Posterior vena cava (tissue), 2 donors: ENCODE measurements around the gene MAML2. TPM values are rescaled to one million over a fixed set of nuclear protein-coding genes. Genes with fewer than 3 reads are reported as not detected.
"Not testable (repeated sequence)": the region's sequence is repeated elsewhere in the genome, so short reads cannot be mapped to it uniquely, and the experiment has no call there.

ENCODE experiments used
- DNase-seq: peaks from one replicate; pipeline ENCODE4 v3.0.0-alpha.2; 2020; ENCODE audit warnings: low spot score
- intact Hi-C, 2 donors: fragments of 100-400 bp; cut with DNase I; formaldehyde crosslinking; loops; one replicate each; pipeline versions ENCODE4 v1.14.1 to v1.14.2; 2022 to 2023
- total RNA-seq, 2 donors: library from RNA; stranded (reverse); fragmentation: NEBNext Ultra II Directional; extraction: Animal tissue kit (Norgen Biotek cat#: 25700); gene quantifications; one replicate each; pipeline ENCODE4 v1.2.1, GENCODE V29; 2021
- donor health status: DM: yes; HTN: yes; CAD: no.
- donor health status: DM: yes; HTN: yes; CAD: no.

MAML2 gene
- total RNA-seq, 2 donors from 2014 or later = 13.1 to 16.2 TPM

DNA sequence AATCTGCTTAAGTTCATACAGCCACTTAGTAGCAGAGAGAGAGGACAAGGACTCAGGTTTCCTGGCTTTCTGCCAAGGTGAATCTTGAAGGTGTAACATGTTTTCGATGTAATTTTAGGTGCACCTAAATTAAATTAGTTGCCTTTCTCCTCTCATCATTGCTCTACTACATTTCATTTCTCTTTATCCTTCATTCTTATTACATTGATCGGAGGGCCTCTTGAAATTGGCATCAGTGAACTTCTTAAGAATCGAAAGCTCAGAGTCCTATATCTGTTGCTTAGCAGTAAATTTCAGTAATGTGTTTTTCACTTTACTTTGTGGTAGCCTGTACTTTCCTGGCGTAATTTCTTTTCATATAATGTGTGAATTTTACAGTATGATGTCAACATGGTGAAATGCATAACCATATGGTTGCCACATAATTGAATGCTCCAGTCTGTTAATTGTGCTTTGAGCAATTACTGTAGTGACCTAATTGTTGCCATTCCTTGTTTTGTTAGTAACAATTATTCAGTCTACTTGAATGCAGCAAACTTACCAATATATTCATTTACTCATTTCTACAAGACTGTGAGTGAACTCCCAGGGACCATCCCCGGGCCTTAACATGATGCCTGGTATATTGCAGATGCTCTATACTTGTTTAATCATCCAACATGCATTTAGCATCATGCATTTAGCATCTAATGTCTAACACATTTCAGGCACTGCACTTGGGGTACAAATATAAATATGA lies 138.1 kb downstream of the MAML2 start:
- no peak for DNase-seq
- intact Hi-C loops = no loop called here

DNA sequence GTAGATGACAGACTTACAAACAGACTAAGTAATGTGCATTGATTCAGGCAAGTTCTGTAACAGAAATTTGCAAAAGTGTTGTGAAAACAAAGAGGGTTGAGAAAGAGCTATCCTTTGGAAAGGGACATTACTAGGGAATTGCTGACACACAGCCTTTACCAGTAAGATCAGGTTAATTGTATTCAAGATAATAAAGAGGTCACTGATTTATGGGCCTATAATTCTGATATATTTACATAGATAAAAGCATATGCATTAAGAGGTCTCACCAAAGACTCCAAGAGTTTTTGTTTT lies 138.7 kb downstream of the MAML2 start:
- intact Hi-C loops = no loop called here
- DNase-seq = no peak

DNA sequence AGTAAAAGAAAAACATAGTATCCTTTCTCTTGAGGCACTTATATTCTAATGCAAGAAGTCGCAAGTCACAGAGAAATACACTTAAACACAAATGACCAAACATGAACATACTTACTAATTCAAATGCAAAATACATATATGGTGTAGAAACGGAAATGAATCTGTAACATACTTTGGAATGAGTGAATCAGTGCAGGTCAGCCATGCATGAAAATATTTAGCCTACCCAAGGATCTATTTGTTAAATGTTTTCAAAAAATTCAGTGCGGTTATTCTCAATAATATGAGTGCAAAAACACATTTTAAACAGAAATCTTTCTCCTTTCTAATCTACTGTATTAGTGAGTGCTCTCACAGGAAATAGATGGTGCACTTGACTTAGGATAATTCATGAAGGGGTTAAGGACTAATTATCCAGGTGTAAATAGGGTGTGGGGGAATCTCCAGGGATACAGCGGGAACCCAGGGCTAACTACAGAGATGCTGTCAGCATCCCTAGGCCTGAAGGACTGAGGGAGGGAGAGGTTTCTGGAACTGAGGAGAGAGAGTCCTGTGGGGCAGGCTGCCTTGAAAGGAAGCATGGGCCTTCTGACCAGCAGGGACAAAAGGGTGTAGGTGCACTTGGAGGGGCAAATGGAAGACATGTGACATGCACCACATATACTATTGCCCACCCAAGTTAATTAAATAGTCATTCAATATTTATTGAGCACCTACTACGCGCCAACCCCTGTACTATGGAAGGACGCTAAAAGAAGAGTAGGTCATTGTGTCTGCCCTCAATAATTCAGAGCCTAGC lies 139.2 kb downstream of the MAML2 start:
- intact Hi-C loops = no loop called here

DNA sequence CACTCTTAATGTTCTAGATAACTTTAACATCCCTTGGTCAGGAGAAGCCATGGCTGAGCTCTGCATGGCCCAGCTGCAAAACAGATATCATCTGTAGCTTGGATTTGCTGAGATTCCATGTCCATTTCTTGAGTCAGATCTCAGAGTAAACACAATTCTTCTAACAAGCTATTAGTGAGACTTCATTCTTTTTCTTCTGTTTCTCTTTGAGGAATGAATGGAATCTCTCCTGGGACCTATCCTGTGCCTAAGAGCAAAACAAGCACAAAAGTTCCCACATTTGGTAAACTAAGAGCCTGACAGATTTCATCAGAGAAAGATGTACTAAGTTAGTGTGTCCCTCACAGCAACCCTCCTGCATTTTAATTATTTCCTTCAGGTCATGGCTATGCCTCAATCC lies 142.8 kb downstream of the MAML2 start:
- intact Hi-C loops = no loop called here
- no peak for DNase-seq

More for the DNA sequence above, 139.2 kb downstream of the MAML2 start:
- no peak for DNase-seq

DNA sequence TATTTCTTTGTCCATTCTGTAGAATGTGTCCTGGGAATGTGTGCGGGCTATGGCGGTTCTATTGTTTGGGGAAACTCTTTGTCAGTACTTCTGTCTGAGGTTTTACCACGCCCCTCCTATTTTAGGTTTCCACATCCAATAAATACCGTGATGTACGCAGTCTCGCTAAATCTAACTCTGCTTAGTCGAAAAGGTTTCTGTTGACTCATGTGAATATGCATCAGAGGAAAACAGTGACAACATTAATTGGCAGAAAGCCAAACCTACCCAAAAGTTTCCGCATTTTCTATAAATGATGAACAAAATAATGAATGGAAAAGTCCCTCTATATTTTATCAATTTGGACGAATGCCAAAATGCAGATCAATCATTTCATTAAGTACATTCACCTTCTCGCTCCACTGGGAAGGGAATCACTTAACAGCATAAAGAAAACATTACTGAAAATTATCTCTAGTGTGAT lies 143.4 kb downstream of the MAML2 start:
- intact Hi-C loops = no loop called here

DNA sequence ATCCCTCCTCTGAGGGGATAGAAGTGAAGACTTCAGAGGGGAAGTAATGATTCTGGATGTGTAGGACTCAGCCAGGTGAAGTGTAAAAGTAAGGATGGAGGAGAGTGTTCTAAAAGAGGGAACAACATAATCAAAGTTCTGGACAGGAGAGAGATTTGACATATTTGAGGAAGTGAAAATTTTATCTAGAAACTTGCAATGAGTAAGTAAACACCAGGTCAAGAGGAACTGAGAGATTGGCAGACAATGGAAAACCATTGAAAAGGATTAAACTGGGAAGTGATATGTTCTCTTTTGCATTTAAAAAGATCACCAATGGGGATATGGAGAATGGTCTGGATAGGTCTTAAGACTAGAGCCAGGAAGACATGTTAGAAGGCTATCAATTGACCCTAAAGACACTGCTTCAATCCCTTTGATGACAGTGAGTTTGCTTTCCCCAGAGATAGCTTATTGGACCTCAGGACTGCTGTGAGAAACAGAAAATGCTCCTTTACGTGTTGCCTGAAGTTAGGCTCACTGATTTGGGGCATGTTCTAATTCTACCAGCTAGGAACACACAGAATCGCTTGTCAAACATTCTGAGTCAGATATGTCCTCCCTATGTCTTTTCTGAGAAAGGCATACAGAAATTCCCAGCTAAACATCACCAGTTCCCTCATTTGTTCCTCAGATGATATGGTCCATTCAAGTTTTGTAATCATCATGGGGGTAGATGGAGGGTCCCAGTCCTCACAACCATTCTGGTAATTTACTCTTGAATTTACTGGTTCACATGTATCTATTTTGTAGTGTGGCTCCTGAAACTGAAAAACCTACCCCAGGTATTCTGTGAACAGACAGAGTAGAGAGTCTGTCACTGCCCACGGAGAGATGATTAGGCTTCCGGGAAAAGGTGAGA lies 144.9 kb downstream of the MAML2 start:
- intact Hi-C loops = no loop called here
- no peak for DNase-seq

More for the DNA sequence above, 143.4 kb downstream of the MAML2 start:
- DNase-seq = no peak

DNA sequence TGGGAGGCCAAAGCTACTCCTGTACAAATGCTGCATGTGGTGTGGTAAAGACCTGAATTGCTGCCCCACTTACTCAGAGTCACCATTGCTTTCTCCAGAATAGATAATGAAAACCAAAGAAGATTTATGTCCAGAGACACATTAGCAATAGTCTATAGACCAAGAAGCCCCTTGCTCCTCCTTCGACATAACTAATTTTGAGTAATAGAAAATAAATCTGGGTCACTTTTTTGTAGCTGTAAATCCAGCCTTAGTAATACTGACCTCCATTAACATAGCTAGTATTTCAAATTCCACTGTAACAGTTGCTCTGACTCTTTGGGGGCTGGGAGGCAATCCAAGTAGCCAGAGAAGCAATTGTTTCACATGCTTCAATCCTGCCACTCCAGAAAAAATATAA lies 145.9 kb downstream of the MAML2 start:
- DNase-seq = no peak
- intact Hi-C loops = no loop called here

DNA sequence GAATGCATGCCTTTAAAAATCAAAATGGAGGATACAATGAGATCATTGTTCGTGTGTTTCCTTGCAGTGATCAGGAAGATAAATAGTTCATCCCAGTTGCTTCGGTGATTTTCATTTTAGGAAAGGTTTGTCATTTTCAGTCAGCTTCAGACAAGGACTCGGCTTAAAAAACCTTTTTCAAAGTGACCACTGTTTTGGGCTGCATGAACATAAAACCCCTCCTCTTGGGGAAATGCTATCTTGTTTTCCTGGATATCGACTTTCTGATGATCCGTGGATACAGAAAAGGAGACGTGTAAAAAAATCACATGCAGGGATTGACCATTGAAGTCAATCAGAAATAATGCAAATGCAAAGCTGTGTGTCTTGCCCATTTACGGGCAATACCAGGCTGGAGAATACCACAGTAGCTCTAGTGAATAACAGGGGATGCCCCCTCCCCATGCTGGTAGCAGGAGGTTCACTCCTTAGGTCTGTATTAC lies 146.8 kb downstream of the MAML2 start:
- intact Hi-C loops = no loop called here
- no peak for DNase-seq

DNA sequence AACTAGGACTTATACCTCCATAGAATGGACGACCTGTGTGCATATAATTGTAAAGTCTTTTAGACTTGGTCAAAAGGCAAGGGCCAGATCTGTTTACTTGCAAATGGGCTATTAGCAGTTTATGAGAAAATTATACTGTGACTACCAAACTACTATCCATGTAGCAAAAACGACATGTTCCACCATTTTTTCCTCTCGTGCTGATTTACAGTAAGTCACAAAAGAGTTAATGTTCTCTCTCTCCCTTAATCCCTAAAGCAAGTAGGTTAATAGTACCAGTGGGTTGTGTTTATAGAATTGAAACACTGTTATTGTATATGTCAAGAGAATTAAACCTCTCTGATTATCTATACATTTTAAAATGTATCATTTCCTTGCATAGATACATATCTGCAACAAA lies 147.3 kb downstream of the MAML2 start:
- no peak for DNase-seq
- intact Hi-C loops = no loop called here

DNA sequence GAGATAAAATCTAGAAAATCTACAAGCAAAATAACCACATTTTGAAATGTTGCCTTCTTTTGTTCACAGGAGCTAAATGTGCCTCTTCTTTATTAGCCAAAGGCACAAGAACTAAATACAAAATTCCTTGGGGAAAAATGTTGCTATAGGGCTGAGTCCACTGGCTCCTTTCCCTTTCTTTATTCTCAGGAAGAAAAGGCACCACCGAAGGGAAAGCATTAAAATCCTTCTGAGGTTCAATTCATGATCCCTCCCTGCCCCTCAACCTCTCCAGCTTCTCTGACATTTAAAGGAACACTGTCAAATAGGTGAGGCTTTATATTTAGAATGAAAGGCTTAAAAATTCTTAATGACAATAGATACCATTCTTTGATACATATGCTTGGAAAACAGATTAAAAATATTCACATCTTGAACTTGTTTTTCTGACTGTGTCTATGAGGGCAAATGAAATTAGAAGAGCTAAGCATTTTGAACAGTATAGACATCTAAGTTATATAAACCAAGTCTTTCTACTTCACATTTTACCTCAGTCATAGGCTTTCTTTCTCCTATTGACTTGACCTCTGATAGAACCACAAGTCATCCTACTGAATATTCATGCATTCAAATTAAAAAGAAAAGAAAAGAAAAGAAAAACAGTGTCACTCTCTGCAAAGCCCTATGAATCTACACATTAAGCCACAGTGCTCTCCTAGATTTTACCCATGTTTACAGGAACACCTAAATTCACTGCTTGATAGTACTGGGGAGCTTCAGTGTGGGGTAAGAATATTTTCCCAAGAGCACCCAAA lies 148.2 kb downstream of the MAML2 start:
- intact Hi-C loops = no loop called here
- DNase-seq = no peak

DNA sequence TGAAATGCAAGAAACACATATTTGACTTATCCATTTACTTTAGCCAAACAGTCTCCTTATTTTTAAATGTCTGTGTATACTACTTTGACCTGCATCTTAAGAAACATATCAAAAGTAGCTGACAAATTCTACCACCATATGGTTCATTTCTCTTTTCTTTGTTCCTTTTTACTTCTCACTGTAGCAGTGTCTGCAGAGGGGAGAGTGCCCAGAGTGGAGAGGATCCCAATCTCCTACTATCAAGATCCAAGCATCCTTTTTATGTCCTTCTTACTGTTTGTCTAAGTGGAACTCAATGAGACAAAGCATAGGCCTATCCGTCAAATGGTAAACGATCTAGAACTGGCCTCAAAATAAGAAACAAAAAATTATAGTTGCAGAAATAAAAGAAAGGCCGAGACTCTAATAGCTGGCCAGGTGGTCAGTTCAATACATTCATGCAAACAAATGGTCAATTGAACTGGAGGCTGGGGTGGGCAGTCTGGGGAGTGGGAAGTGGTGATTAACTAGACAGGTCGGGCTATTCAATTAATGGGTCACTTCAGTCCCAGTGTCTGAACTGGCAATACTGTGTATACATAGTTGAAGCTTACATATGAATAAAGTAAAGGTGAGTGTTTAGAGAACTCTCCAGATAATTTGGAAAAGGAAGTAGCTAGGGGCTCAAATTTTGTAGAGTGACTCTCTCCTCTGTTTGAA lies 149.1 kb downstream of the MAML2 start:
- intact Hi-C loops = no loop called here
- no peak for DNase-seq

DNA sequence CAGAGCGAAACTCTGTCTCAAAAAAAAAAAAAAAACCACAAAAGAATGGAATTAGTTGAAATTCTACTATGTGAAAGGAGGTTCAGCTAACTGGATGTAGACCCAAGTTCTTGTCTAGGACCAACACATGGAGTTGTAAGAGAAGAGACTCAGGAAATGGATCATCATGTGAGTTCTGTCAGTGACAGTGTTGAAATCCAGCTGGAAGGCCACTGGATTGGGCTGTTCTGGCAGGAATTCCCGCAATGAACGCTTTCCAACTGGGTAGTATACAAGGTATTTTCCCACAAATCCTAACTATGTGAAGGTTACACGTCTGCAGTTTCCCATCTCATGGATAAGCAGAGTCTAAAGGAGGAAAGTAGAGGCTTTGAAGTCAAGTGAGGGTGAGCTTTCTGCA lies 151.2 kb downstream of the MAML2 start:
- intact Hi-C loops = no loop called here
- no peak for DNase-seq

DNA sequence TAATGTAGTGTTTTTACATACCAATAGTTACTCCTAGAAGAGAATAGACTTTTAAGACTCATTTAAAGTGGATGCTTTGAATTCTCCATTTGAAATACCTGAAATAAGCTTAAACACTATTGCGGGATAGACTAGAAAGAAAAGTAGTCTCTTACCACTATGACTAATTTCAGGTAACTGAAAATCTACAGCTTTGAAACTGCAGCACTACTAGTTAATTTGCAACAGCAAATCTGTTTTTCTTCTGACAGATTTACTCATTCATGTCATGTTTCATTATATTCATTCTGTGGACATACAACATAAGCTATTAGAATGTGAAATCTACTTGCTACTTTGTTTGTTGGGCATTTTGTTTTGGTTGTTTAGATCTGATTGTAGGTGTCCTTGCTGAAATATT lies 153.6 kb downstream of the MAML2 start:
- DNase-seq = no peak
- intact Hi-C loops = no loop called here

DNA sequence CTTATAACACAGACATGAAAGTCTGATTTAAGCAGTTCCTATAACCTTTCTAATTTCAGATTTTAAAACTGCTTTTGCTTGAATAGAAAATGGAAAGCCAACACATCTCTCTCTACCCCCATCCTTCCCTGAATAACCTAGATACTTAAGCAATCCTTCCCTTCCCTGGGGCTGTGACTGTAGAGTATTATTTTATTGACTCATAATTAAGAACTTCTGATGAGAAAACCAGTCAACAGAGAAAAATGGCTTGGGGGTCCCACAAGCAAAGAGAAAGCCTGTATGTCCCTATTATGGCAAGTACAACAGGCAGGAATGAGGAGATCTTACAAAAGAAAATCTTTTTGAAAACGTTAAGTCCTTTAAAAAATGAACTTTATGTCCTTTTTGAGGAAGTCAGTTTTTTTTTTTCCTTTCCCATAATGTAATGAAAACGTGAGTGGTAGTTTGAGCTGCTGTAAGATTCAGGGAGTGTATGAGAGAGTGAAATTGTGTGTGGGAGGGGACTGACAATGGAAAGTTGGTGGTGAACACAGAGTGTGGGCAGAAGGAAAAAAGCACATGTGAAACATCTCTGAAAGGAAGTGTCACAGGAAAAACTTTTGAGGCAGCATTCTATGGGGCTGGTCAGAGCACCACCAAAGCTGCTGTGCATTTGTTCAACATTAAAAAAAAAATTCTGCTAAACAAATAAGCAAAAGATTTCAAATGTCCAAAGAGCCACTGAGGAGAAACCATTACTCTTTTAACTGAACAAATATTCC lies 154.6 kb downstream of the MAML2 start:
- intact Hi-C loops = no loop called here
- DNase-seq = no peak

DNA sequence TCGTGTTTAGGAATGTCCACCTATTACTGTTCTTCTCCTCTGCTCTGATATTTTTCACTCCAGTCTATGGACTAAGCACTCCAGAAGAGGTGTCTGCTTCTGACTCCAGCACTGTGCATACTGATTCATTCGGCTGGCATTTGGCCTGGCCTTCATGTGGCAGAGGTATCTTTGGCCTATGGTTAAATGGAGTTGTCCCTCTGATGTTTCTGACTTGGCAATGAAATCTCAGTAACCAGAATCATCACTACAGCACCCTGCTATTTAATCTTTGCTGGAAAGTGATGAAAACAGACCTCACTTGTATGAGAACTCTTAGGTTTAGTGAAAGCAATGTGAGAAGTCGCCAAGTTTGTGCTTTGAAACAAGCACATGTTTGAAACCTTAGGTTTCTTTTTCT lies 155.2 kb downstream of the MAML2 start:
- intact Hi-C loops = no loop called here
- DNase-seq = no peak

DNA sequence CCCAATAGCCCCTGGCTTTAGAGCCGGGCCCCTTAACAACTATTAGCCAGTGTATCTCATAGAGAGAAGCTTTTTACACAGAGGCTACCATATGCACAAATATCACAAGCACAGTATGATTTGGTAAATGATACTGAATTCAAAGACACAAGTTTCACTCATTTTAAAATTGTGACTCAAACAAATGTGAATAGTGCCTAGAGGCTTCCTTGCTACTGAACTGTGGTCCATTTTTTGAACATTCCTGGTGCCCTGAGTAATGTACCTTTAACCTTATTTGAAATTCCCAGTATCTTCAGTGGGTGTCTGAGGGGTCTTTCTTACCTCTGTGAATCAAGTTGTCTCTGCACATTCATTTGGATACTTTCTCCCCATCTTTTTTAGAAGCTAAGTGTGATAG lies 156.2 kb downstream of the MAML2 start:
- intact Hi-C loops = no loop called here
- DNase-seq = no peak

DNA sequence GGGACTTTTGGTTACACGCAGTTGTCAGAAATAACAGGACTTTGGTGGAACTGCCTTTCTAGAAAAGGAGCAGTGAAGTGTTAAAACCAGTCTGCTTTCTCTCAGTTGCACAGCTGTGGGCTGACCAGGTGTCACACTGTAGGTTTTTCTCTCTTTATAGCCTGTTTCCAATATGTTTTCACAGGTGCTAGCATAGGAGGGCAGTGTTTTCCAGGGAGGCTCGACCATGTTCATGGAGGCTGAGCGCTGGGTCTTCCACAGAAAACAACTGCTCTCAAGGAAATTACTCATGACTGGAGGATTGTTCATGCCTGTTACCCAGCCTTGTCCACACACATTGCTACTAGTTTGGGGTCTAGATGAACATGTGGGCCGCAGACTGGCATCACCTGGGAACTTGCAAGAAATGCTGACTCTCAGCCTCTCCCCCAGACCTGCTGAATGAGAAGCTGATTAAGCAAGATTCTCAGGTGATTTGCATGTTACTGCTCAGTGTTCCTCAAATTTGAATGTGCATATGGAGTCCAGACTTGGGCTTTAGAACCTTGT lies 157.7 kb downstream of the MAML2 start:
- intact Hi-C loops = no loop called here
- DNase-seq = no peak

DNA sequence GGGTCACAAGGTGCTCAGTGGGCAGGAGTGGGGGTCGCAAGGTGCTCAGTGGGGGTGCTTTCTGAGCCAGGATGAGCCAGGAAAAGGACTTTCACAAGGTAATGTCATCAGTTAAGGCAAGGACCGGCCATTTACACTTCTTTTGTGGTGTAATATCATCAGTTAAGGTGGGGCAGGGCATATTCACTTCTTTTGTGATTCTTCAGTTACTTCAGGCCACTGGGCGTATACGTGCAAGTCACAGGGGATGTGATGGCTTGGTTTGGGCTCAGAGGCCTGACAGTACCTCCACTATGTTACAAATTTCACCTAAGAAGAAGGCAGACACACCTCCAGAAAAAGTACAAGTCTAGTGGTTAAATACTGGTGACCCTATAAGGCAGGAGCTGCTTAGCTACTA lies 162.1 kb downstream of the MAML2 start:
- DNase-seq, intact Hi-C loops: not testable (repeated sequence)
